Suppressor macrophage (primary cell): ENCODE results near the gene RPL27.

Source experiments
- DNase-seq, 4 experiments: peaks; one replicate each; pipeline ENCODE4 v3.0.0-alpha.2; 2020 to 2022

RPL27 gene

DNA sequence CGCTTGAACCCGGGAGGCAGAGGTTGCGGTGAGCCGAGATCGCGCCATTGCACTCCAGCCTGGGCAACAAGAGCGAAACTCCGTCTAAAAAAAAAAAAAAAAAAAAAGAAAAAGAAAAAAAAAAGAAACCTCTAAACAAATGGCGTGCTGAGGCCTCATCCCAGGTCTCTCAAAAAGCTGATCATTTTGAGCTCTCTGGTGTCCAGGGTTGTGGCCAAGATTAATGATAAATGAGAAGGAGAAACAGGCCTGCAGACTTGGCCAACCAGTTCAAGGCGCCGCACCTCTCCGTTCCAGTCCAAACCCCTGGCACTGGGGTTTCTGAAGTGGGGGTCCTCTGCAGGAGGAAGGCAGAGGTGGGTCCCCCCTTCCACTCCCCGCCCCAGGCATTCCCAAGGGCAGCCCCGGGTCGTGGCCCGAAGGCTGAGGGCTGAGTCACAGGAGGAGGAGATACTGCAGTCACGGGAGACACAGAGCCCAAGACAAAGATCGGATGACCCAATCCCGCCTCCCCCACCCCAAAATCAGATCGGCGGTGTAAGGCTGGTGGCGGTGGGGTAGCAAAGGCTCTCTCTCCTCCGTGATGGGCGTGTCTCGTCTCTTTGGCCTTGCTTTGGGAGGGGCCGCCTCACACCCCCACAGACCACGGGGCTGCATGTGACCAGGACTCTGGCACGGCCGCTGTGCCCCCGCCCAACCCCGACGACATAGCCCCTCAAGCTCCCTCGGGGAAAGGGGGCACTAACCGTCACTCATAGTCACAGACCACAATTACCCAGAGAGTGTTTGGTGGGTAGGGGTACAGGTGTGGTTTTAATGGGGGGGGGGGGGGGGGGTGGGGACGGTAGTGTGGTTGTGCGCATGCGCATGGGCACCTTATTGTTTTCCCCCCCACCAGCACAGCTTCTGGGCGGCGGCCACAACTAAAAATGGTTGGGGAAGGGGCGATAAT, 22.8 kb downstream of the RPL27 start:
- DNase-seq, result peak; percentile 85 to 93 (median 93)

DNA sequence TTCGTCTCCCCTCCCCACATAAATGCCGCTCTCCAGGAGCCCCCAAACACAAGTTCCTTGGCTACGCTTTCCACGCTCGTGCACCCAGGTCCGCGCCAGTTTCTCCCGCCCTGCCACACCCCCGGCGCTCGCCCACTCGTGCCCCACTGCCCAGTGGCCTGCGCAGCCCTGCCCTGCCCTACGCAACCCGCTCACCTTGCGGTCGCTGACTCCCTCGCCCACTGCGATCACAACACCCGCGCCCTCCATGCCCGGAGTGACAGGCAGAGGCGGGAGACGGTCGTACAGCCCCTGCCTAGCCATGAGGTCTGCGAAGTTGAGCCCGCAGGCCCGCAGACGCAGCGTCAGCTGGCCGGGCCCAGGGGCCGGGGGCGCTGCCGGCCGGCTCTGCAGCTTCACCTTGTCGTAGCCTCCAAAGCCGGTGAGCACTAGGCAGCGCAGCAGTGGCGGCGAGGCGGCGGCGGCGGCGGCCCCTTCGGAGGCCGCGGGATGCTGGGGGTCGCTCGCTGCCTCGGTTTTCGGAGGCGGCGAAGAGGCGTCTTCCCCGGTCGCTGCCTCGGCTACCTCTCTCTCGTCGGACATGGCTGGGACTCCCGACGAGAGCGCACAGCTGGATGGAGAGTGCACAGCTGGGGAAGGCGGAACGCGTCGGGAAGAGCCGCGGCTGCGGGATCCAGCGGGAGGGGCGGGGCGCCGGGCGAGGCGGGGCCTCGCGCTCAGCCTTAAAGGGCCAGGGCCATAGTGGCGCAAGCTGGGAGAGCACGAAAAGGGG, 23.7 kb downstream of the RPL27 start, which contains the start of gene VAT1:
TSS of gene VAT1 (minus strand) at position 645 of the 772 bp plus-strand sequence. CDS start at position 582, 63 bp downstream.
- DNase-seq, result peak; percentile 83 to 95 (median 90)

DNA sequence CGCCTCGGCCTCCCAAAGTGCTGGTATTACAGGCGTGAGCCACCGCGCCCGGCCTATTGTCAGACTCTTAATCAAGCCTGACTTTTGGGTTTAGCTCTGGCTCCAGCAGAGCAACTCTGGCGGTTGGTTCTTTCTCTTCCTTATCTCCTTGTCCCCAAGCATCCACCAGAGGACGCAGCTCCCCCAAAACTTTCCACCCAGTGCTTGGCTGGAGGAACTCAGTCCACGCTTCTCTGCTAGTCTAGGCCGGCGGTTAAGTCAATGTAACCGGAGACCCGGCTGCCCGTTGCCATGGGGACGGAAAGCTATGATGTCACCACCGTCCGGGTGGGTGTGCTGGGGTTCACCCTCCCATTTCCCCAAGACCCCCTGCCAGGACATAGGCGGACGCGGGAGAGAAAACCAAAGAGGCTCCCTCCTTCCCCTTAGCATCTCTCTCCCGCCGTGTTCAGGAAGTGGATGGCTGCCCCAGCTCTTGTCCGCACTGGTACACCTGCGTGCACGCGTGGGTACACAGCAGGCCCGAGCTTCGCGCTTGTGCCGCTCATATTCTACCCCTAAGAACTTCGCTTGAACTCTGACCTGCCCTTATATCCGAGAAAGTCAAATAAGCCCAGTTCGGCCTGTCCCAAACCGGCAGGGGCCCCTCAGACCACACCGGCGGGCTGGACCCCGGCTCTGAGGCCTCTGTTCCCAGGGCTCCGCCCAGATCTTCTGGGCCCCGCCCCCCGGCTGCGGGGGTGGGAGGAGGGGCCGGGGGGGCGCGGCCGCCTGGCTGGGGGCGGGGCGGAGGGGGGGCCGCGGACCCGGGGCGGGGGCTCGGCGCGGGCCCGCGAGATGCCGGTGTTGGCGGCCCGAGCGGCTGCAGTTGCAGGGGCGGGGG, 26.4 kb downstream of the RPL27 start, which contains the start of gene RND2:
TSS of gene RND2 (plus strand) at position 825 of the 883 bp plus-strand sequence. CDS start 117 bp downstream, outside the sequence.
- peak; percentile 88 to 92 (median 92) for DNase-seq

DNA sequence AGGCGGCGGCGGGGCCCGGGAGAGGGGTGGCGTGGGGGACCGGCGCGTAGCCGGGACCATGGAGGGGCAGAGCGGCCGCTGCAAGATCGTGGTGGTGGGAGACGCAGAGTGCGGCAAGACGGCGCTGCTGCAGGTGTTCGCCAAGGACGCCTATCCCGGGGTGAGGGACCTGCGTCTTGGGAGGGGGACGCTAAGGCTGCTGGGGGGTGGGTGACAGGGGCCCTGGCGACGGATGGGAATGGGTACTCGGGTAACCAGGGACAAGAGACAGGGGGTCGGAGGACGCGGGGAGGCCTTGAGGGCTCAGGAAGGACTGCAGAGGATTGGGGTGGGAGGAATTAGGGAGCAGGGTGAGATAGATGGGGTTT, 27.1 kb downstream of the RPL27 start:
- DNase-seq, result no peak

DNA sequence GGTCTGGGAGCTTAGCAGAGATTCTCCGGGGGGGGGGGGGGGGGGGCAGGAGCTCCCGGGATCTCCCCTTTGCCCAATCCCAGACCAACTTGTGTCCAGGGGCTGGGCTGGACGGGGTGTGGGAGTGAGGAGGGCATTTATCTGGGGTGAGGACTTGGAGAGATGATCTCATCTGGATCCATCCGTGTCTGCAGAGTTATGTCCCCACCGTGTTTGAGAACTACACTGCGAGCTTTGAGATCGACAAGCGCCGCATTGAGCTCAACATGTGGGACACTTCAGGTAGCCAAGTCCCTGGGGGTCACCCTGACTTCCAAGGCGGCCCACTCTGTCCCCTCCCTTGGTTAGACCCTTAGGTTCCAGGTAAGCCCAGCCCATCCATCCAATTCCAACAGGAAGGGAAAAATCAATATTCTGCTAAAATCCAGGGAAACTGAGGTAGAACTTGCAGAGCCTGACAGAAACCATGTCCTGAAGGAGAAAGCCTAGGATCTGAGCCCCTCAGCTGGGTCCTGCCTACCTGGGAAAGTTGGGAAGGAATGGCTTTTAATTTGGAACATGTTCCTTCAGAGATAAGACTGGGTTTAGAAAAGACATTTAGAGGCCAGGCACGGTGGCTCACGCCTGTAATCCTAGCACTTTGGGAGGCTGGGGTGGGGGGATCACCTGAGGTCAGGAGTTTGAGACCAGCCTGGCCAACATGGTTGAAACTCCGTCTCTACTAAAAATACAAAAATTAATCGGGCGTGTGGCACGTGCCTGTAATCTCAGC, 27.7 kb downstream of the RPL27 start:
- no peak for DNase-seq

DNA sequence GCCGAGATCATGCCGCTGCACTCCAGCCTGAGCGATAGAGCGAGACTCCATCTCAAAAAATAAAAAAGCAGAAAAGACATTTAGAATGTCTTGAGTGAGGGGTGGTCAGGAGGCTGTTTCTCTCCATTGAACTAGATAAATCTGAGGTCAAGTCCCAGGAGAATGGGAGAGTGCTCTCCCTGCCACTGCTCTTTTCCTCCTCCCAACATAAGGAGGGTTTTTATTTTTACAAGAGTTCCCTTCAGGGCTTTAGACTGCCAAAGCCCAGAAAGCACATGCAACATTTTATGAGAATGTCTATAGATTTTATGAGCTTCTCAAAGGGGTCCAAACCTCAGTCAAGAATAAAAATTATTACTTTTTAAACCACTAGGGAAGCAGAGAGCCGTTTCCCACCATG, 28.4 kb downstream of the RPL27 start:
- no peak for DNase-seq

DNA sequence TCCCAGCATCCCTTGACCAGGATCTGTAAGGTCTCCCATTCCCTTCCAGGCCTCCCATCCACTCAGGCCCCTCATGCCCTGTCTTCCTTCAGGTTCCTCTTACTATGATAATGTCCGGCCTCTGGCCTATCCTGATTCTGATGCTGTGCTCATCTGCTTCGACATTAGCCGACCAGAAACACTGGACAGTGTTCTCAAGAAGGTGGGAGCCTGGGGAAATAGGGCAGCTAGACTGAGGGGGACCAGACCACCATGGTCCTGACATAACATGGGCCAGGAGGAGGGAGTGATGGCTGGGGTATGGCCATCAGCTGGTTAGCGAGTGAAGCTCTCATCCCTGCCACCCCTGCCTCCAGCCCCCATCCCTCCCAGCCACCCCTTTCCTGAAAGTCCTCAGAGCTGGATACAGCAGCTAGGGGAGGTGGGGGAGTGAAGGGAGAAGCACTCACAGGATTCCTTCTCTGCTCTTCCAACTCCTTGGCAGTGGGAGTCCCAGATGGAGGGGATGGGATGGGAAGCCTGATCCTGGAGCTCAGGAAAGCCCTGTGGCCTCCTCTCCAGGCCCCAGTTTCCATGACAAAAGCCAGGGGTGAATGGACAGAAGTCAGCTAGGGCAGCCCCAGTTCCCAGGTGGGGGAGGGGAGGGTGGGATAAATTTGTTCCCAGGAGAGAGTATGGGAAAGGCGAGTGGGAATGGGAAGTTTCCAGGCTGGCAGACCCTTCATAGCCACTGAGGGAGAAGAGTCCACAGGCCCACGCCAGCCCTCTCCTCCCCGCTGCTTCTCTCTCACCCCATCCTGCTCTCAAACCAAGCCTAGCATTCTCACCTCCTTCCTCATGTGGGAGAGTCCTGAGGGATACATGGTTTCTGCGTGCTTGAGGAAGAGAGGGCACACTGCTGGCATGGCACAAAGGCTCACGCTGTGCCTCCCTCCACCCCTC, 29.1 kb downstream of the RPL27 start:
- DNase-seq, result no peak

DNA sequence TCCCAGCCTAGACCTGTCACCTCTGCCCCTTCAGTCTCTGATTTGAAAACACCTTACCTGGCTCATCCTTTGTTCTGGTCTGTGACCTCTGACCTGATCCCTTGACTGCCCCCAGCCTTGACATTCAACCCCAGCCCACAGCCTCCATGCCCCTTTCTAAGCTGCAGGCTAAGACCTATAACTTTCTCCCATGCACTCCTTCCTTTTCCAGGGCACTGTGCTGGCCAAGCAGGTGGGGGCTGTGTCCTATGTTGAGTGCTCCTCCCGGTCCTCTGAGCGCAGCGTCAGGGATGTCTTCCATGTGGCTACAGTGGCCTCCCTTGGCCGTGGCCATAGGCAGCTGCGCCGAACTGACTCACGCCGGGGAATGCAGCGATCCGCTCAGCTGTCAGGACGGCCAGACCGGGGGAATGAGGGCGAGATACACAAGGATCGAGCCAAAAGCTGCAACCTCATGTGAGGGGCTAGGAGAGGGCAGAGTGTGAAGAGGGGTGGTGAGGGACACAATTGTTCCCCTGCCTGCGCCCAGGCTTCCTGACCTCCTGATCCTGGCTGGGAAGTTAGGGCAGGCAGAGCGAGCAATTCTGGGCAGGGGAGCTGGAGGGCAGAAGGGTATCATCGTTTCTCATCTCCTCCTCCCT, 30.1 kb downstream of the RPL27 start:
- DNase-seq, result no peak

DNA sequence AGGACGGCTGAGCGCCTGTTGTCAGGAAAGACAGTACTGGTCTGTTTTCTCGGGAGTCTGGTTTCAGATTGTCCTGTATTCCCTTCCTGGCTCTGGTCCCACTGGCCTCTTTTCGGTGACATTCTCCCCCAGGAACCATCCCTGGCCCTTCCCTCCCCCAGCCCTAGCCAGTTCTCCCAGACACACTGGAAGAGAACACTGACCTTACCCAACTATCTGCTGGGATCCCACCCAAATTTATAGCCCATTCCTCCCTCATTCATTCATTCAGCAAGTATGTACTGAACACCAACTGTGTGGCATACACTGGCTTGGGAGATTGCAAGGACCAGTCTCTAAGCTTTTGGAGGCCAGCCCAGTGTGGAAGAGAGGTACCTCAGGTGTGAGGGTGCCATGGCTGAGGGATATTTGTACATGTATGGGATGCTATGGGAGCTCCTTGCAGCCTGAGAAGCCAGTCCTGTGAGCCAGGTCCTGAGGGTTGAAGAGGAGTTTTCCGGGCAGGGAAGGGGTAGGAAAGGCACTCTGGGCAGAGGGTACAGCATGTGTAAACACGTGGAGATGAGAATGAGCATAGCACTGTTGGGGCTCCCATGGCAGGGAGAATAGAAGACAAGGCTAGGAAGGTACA, 32.0 kb downstream of the RPL27 start:
- DNase-seq, result no peak

DNA sequence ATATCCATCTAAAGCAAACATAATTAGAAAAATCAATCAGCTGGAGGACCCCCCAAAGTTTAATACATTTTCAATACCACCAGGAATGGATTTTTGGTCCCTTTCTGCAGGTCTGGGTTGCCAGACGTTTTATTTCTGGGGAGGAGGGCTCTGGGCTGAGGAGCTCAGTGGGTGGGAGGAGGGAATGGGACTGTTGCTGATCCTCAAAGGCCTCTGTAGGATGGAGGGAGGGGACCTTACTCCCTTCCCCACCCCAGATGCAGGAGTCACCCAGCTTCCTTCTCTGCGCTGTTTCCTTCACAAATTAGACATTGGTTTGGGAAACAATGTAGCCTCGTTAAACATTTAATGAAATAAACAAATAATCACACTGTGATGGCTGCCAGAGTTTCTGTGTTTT, 33.4 kb downstream of the RPL27 start:
- DNase-seq, result no peak

DNA sequence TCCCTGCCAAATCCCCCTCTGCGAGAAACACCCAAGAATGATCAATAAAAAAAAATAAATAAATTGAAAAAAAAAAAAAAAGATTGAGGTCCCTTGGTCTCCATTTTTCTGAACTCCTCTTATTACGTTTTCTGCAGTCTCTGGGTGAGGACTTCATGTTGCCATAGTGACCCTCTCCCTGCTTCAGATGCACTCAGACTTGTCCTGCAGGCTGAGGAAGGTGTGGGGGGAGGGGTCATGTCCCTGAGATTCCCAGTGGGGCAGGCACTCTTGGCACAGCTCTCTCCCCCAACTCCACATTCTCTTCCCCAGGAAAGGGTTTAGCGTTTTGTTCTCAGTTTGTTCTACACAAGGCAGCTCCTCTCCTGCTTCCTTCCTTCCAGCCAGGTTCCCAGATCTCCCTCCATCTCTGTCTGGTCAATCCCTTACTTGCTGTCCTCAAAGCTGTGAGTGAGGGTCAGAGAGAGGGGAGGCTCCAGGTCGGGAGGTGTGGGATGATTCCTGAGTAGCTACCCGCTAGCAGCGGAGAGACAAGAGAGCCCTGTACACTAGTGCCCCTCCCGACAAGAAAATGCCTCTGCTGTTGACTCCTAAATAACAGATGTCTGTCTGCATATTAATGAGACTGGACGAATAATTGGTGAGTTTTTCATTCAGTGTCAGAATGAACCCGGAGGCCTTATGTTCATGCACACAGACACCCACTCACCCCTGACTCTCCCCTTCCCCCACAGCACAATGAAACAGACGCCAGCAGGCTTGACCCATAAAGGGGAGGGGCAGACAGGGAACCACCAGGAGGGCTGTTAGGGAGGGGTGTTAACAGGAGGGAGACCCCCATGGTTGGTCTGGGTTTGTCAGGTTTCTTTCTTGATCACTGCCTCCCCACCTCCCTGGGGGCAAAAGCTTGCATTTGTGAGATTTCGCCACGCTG, 36.0 kb downstream of the RPL27 start:
- no peak for DNase-seq

DNA sequence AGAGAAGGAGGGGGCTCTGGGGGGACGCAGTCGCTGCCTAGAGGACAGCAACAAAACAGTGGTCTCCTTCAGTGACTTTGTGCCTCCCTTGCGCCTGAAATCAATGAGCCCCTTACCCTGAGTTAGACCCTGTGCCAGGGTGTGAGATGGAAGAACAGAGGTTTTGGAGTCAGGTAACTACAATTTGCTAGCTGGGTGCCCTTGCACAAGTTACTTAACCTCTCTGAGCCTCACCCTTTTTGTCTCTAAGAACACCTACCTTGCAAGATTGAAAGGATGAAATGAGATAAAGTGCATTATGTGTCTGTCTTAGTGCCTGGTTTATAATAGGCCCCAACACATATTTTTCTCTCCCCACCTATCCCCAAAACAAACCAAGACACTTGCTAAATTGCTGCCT, 36.7 kb downstream of the RPL27 start:
- no peak for DNase-seq

DNA sequence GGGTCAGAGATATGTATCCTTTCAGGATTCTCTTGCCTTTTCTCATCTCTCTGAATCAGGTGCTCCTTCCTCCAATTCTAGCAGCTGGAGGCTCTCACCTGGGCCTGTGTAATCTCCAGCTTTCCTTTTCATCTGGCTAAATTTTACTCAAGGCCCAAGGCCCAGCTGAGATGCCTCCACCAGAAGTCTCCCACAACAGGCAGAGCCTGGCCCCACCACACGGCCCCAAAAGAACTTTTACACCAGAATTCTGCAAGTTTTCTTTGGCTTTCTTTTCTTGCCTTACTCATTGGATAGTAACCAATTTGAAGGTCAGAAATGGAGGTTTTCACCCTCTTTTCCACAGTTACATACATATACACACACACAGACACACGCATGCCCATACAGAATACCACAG, 41.4 kb downstream of the RPL27 start:
- no peak for DNase-seq

DNA sequence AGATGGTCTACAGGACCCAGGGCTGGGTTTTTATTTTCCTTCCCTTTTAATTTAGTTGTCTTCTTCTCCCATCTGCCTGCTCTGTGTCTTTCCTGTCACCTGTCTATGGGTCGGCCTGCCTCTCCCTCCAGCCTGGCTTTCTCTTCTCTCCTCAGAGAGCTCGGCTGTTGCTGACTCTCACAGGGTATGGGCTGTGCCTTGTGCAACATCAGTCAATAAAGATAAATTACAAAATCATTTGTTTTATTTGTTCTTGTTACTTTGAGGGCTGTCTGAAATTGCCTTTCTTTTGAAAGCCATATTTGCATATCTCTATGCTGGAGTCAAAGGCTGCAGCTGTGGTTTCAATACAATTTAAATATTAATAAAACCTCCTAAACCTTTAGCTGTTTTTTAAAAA, 42.4 kb downstream of the RPL27 start:
- DNase-seq, result no peak

DNA sequence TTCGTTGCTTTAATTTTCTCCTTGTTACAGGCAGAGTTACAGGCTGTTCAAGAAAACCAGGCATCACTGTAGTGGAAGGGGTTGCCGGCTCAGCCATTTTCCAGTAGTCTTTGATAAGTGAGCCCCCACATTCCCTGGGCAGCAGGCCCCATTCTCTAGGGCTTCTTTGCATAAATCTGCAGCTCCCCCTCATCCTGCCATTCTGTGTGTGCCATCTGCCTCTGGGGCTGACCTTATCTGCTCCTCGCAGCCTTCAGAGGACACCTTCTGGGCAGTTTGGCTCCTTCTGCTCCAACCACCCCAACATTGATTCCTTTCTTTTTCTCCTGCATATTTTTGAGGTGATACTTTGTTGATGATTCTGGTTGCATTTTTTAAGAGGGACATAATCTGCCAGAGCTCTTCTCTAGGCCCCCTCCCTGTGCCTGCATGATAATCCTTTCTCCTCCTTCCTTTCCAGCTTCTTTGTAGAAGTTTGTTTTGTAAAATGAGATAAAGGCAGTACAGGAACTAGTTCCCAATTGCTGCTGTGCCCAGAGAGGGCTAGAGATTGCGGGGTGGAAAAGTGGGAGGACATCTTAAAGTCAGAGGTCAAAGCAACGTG, 43.9 kb downstream of the RPL27 start:
- no peak for DNase-seq

DNA sequence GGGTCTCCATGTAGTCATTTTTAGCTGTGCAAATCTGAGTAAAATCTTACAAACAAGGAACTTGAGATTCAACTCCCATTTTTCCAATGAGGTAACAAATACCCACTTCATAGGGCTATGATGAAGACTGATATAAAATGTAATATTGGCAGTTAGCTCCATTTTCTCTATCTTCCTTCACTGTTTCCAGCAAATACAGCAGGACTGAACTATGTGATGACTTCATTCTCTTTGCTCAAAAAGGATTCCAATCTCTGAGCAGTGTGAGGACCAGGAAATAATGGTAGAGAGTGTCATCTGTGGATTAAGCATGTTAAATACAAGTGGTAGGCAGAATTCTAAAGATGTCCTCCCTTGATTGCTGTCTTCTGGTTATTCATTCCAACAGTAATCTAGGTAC, 45.1 kb downstream of the RPL27 start:
- no peak for DNase-seq

DNA sequence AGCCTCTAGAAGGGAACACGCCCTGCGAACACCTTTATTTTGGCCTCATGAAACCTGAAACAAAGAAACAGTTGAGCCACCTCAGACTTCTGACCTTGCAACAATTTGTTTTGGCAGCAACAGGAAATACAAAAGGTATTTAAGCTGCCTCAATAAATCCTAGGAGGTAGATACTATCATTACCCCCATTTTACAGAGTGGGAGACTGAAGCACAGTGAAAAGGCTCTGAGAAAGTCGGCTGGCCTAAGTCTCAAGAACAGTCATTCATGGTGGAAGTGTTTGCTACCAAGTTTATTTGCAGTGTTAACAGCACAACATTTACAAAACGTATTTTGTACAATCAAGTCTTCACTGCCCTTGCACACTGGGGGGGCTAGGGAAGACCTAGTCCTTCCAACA, 45.8 kb downstream of the RPL27 start:
- no peak for DNase-seq

DNA sequence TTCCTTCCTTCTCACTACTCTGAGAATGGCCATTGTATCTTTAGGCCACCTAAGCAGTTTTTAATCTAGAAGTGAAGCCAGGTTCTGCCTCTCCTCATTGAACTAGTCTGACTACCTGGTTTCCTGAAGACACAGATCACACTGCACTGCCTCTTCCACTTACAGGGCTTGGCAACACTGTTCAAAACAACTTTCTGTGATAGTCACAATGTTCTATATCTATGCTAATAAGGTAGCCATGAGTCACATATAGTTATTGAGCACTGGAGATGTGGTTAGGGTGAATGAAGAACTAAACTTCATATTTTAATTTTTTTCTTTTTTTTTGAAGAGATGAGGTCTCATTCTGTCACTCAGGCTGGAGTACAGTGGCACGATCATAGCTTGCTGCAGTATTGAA, 53.8 kb downstream of the RPL27 start:
- DNase-seq, result no peak
